ENCODE results near the gene IL6ST.

IL6ST gene

DNA sequence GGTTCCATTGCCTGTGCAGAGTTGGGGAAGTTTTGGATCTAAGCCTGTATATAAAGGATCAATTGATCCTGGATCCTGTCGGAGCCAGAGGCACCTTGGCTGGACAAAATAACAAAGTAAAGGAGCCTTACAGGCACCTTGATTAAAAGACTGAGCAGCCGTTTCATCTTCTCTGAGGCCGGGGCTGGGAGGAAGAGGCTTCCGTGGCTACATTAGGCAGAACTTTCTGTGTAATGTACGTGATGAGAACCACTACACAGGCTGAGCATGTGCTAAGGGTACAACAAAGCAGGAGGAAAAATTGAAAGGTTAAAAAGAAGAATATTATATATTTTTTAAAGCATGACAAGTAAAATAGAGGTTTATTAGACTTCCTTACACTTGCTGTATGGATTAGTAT is 106.6 kb downstream of the IL6ST start:
- H3K79me2 ChIP-seq (ENCODE audit: insufficient read depth, low read length) = no peaks in the 10 kb centered on the region

DNA sequence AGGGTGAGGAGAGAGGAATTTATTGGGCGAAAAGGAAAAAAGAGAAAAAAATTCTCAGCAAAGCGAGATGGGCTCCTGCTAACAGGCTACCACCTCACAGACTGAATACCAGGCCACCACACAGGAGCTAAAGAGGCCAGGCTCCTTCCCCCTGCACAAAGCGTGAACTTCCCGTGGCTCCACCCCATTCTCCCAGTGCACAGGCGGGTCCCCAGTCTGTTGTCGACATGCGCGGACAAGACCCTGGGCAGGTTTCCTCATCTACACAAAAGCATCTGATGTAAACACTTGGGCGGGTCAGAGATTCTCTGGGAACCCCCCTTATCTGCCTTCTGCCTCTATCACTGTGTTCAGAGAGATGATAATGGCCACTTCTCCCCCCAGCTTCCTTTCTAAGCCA is 109.4 kb downstream of the IL6ST start:
- Histone ChIP-seq H3K79me2 (ENCODE audit: insufficient read depth, low read length) (no peaks in the 10 kb centered on the region), H4K20me1 (ENCODE audit: insufficient read depth, low read length) (no peaks in the 10 kb centered on the region), H3K4me1 (ENCODE audit: insufficient read depth, low read length) (no peaks in the 10 kb centered on the region), H3K27me3 (ENCODE audit: insufficient read depth, low read length, poor library complexity) (no peaks in the 10 kb centered on the region), H3K36me3 (ENCODE audit: insufficient read depth, low read length) (no peaks in the 10 kb centered on the region), H2AFZ (ENCODE audit: low read depth, low read length) (no peak overlapping the region), H3K27ac (ENCODE audit: low read length) (no peak overlapping the region), H3K4me2 (ENCODE audit: insufficient read depth, low read length) (no peak overlapping the region), H3K4me3 (ENCODE audit: low read depth in 1 of 2, low read length in 2 of 2) (no peak overlapping the region), H3K9me3 (ENCODE audit: insufficient read depth, low read length, severe bottlenecking) (no peaks in the 10 kb centered on the region), H3K9ac (ENCODE audit: low read depth, low read length) (no peak overlapping the region)
- no peak for DNase-seq
- TF ChIP-seq, protein P1, sequence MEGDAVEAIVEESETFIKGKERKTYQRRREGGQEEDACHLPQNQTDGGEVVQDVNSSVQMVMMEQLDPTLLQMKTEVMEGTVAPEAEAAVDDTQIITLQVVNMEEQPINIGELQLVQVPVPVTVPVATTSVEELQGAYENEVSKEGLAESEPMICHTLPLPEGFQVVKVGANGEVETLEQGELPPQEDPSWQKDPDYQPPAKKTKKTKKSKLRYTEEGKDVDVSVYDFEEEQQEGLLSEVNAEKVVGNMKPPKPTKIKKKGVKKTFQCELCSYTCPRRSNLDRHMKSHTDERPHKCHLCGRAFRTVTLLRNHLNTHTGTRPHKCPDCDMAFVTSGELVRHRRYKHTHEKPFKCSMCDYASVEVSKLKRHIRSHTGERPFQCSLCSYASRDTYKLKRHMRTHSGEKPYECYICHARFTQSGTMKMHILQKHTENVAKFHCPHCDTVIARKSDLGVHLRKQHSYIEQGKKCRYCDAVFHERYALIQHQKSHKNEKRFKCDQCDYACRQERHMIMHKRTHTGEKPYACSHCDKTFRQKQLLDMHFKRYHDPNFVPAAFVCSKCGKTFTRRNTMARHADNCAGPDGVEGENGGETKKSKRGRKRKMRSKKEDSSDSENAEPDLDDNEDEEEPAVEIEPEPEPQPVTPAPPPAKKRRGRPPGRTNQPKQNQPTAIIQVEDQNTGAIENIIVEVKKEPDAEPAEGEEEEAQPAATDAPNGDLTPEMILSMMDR (IDR thresholded peaks at IDR 0.05; ENCODE audit: borderline replicate concordance, extremely low read depth, low read length, poor library complexity, severe bottlenecking) = no peak
- TF ChIP-seq EZH2 (IDR thresholded peaks at IDR 0.05; ENCODE audit: borderline replicate concordance, low read depth, low read length, severe bottlenecking) = no peak
- no peak for ATAC-seq (ENCODE audit: insufficient read depth, low read depth)

More for the DNA sequence above, 106.6 kb downstream of the IL6ST start:
- Histone ChIP-seq H3K27ac (ENCODE audit: low read length) (no peak overlapping the region), H2AFZ (ENCODE audit: low read depth, low read length) (no peak overlapping the region), H3K4me2 (ENCODE audit: insufficient read depth, low read length) (no peak overlapping the region), H3K9me3 (ENCODE audit: insufficient read depth, low read length, severe bottlenecking) (no peaks in the 10 kb centered on the region), H3K4me3 (ENCODE audit: low read depth in 1 of 2, low read length in 2 of 2) (no peak overlapping the region), H4K20me1 (ENCODE audit: insufficient read depth, low read length) (no peaks in the 10 kb centered on the region), H3K36me3 (ENCODE audit: insufficient read depth, low read length) (no peaks in the 10 kb centered on the region), H3K27me3 (ENCODE audit: insufficient read depth, low read length, poor library complexity) (no peaks in the 10 kb centered on the region), H3K9ac (ENCODE audit: low read depth, low read length) (no peak overlapping the region), H3K4me1 (ENCODE audit: insufficient read depth, low read length) (no peaks in the 10 kb centered on the region)
- TF ChIP-seq, protein P1 (IDR thresholded peaks at IDR 0.05; ENCODE audit: borderline replicate concordance, extremely low read depth, low read length, poor library complexity, severe bottlenecking) = no peak
- no peak for TF ChIP-seq EZH2 (IDR thresholded peaks at IDR 0.05; ENCODE audit: borderline replicate concordance, low read depth, low read length, severe bottlenecking)
- ATAC-seq (ENCODE audit: insufficient read depth, low read depth) = peak; percentile 58; the same call in 1 of the 3 replicates
- no peak for DNase-seq
